LNCaP clone FGC (cell line): ENCODE data around the gene MAX.

Source experiments
- DNase-seq: peaks from one replicate; pipeline ENCODE4 v3.0.0-alpha.2; 2011; ENCODE audit warnings: low read depth
- H3K4me3 ChIP-seq: 2 replicates; pipeline ENCODE4 v1.5.1; 2011; ENCODE audit warnings: mild to moderate bottlenecking, low read depth, low read length, control low read depth
- CTCF ChIP-seq: IDR thresholded peaks from 2 replicates; pipeline ENCODE4 v1.5.1; 2012; ENCODE audit warnings: mild to moderate bottlenecking; ENCODE audit not compliant: control insufficient read depth, insufficient read depth; ENCODE audit errors: extremely low read depth

MAX gene

GRCh38 chr14:65062096-65063075 lies 39.9 kb downstream of the MAX start:
- DNase-seq, result no peak
- H3K4me3 ChIP-seq, result no peak overlapping the region
- TF ChIP-seq CTCF, result no peak

- no peak overlapping the region for H3K4me3 ChIP-seq
- no peak for DNase-seq
- TF ChIP-seq CTCF, result no peak
These were observed 44.6 kb downstream of the MAX start for GRCh38 chr14:65057695-65058094.

- no peak for TF ChIP-seq CTCF
- no peak overlapping the region for H3K4me3 ChIP-seq
- no peak for DNase-seq
These were observed 47.7 kb downstream of the MAX start for GRCh38 chr14:65054471-65055085.

- no peak for DNase-seq
- no peak for TF ChIP-seq CTCF
- no peak overlapping the region for H3K4me3 ChIP-seq
These were observed 48.9 kb downstream of the MAX start for GRCh38 chr14:65053466-65053865.

- no peak overlapping the region for H3K4me3 ChIP-seq
- no peak for TF ChIP-seq CTCF
- no peak for DNase-seq
These were observed 49.5 kb downstream of the MAX start for GRCh38 chr14:65052832-65053231.

- DNase-seq, result no peak
- no peak overlapping the region for H3K4me3 ChIP-seq
- no peak for TF ChIP-seq CTCF
These were observed 56.6 kb downstream of the MAX start for GRCh38 chr14:65045709-65046108.

GRCh38 chr14:65045006-65045405 lies 57.3 kb downstream of the MAX start:
- DNase-seq, result no peak
- TF ChIP-seq CTCF, result no peak
- no peak overlapping the region for H3K4me3 ChIP-seq
